Memory B cell (primary cell): ENCODE results near the gene ADAP1.
A peak's percentile ranks its signal among the peaks of the same experiment; 100 is the strongest.

Experiments used
- ATAC-seq: fragments of 150-1000 bp; cut with Tn5 transposase; 2 replicates; pipeline ENCODE4 v1.10.0; 2021; ENCODE audit warnings: low read depth, mild to moderate bottlenecking, moderate library complexity
- DNase-seq, 2 donors: peaks; one replicate each; pipeline ENCODE4 v3.0.0; 2022; ENCODE audit warnings: low spot score in 2 of 2
- H3K27ac Mint-ChIP-seq: one replicate; pipeline ENCODE4 v1.8.0; 2022; ENCODE audit warnings: mild to moderate bottlenecking, moderate library complexity, mixed read lengths
- H3K27me3 Mint-ChIP-seq: one replicate; pipeline ENCODE4 v1.8.0; 2022; ENCODE audit warnings: mixed read lengths
- H3K36me3 Mint-ChIP-seq: one replicate; pipeline ENCODE4 v1.8.0; 2022; ENCODE audit warnings: mild to moderate bottlenecking, mixed read lengths
- H3K4me1 Mint-ChIP-seq: one replicate; pipeline ENCODE4 v1.8.0; 2022; ENCODE audit warnings: mixed read lengths
- H3K4me3 Mint-ChIP-seq: one replicate; pipeline ENCODE4 v1.8.0; 2022; ENCODE audit warnings: mild to moderate bottlenecking, moderate library complexity, mixed read lengths
- H3K9me3 Mint-ChIP-seq: one replicate; pipeline ENCODE4 v1.8.0; 2022; ENCODE audit warnings: mixed read lengths

Gene ADAP1

DNA sequence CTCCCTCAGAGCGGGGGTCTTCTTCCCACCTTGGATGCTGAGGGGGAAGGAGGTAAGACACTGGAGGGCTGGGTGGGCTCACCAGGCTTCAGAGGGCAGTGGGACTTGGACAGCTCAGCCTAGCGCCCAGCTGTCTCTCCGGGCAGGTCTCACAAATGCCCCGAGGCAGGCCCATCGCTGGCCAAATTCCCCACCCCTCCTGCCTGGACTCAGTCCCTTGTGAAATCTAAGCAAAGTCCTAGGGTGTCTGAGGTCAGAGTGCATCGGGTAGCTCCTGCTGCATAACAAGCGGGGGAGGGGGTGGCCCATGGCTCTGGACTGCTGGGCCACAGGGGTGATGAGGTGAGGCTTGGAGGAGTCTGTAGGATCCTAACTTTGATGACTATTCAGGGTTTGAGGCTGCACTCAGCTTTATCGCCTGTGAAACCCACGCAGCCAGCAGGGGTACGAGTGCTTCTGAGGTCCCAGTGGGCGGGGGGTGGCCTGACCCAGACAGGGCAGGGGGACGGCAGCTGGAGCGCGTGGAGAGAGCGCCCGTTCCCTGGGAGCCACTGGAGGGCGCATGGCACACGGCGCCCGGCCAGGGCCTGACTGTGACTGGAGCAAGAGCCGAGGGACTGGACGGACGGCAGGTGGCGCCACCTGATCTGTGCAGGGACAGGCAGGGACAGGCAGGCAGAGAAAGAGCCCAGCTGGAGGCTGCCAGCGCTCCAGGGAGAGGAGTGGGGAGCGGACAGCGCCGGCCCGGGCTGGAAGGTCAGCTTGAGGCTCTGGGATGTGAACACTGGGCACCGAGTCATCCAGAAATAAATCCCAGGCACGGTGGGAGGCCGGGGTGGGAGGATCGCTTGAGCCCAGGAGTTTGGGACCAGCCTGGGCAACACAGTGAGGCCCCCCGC is 38.5 kb upstream of the ADAP1 start:
- peak; percentile 91 to 94 for DNase-seq
- H3K27ac Mint-ChIP-seq, result peak overlapping the region; percentile 62
- ATAC-seq, result peak; percentile 96
- H3K9me3 Mint-ChIP-seq, result no peaks in the 10 kb centered on the region
- peaks cover 4% of the 10 kb centered on the region for H3K27me3 Mint-ChIP-seq
- H3K4me3 Mint-ChIP-seq, result no peak overlapping the region
- H3K36me3 Mint-ChIP-seq, result peaks cover 3% of the 10 kb centered on the region
- H3K4me1 Mint-ChIP-seq, result peaks cover 8% of the 10 kb centered on the region

DNA sequence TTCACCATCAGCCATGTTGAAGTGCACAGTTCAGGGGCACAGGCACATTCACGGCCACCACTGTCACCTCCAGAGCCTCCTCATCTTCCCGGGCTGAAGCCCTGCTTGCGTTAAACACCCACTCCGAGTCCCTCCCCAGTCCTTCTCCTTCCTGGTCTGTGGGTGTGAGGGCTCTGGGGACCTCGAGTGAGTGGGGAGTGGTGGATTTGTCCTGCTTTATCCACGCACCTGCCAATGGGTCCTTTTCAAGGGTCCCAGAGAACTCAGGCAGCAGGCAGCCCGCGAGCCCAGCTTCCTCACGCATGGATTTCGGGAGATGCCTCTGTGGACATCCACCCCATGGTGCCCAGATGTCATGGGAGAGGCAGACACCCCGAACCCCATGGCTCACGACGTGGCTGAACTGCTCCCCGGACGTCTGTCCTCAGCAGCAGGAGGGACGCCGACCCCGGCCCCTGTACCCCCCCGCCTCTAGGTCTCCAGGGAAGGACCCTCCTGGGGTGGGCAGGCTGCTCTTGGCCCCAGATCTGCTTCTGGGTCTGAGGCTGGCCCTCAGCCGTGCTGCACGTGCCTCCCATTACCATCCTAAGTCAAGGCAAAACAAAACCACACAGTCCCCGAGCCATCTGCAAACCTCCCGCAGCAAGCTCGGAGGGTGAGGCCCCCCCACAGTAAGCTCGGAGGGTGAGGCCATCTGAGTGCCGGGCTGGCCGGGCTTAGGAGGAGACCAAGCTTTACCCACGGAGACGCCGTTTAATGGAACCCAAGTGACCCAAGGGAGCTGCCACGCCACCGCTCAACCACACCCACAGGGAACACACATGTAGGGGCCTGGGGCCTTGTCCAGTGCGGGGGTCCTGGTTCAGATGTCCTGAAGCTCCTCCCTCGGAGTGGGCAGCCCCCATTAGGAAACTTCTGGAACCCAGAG is 37.5 kb upstream of the ADAP1 start:
- Mint-ChIP-seq H3K27ac (no peak overlapping the region), H3K4me3 (no peak overlapping the region), H3K27me3 (peaks cover 4% of the 10 kb centered on the region), H3K9me3 (no peaks in the 10 kb centered on the region), H3K36me3 (no peaks in the 10 kb centered on the region), H3K4me1 (peaks cover 8% of the 10 kb centered on the region)
- ATAC-seq, result no peak
- DNase-seq, result no peak

DNA sequence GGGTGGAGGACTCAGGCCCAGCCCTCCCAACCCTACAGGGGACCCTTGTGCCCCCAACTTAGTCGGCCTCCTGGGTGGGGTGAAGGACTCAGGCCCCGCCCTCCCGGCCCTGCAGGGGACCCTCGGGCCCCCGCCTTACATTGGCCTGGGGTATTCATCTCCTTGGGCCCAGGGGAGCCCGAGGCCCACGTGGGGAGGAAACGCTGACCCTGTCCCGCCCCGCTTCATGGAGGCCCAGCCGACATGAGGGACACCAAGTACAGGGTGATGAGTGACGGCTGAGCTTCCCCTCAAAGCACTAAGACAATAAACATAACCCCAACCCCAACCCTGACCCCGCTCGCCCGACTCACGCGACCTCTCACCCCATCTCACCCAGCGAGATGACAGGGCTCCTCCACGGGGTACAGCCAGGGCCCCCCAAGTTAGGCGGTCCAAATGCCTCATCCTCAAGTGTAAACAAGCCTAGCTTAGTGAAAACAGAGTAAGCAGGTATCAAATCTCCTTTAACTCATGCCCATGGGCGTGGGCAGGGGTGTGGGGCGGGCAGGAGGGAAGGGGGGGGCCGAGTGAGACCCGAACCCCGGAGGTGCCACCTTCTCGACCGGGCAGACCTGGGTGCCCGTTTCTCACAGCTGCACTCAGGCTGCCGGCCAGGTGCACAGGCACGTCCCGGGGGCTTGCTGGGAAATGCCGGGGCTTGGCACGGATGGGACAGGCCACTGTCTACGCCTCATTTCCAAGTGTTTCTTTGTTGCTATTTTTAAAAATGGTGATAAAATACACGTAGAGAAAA is 36.7 kb upstream of the ADAP1 start:
- Mint-ChIP-seq H3K36me3 (no peaks in the 10 kb centered on the region), H3K27me3 (peaks cover 7% of the 10 kb centered on the region), H3K4me3 (no peak overlapping the region), H3K4me1 (peaks cover 8% of the 10 kb centered on the region), H3K9me3 (no peaks in the 10 kb centered on the region), H3K27ac (no peak overlapping the region)
- no peak for ATAC-seq
- no peak for DNase-seq

DNA sequence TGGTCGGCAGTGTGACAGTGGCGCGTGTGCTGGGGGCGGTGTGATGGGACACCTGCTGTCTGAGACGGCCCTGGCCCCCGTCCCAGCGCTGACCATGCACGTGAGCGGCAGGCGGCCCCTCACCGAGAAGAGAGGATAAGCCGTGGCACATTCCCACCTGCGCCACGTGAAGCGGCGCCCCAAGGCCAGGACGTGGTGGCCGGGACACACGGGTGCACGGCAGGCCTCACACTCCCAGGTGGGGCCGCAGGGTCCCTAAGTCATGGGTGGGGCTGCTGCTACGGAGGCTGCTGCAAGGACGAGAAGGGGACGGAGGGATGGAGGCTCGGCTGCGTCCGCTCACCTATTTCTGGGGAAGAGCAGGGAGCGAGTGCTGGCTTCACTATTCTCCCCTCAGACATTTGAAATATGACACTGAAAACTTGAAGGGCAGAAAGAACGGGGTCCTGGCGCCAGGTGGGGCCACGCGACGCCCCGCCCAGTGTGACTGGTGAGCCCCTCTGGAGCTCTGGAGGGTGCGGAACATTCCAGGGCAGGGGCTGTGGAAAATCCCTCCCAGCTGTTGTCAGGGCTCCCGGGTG is 36.0 kb upstream of the ADAP1 start:
- Mint-ChIP-seq H3K36me3 (no peaks in the 10 kb centered on the region), H3K4me3 (no peak overlapping the region), H3K27me3 (peaks cover 10% of the 10 kb centered on the region), H3K4me1 (peaks cover 8% of the 10 kb centered on the region), H3K27ac (no peak overlapping the region), H3K9me3 (no peaks in the 10 kb centered on the region)
- ATAC-seq, result no peak
- no peak for DNase-seq

DNA sequence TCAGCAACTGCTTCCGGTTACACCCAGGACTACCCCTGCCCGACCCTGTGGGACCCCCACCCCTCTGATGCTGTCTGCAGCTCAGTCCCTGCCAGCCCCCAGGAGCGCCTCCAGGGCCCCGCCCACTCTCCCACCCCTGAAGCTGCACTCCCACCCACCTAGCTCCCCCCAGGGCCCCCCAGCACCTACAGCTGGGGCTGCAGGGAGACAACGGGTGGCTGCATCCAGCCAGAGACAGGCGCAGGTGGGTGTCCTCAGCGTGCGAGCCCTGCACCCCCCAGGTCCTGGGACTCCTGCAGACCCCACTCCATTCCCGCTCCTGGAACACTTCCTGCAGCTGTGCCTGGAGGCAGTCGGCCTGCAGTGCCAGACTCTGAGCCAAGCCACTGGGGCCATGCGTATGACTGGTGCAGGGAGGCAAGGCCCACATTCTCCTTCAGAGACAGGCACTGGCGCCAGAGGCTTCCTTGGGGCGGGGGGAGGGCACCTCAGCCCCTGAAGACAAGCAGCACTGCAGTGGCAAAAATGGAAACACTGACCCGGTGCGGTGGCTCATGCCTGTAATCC is 34.6 kb upstream of the ADAP1 start:
- H3K27me3 Mint-ChIP-seq, result peaks cover 12% of the 10 kb centered on the region
- peaks cover 5% of the 10 kb centered on the region for H3K4me1 Mint-ChIP-seq
- no peak for ATAC-seq
- no peak overlapping the region for H3K4me3 Mint-ChIP-seq
- H3K27ac Mint-ChIP-seq, result no peak overlapping the region
- H3K9me3 Mint-ChIP-seq, result no peaks in the 10 kb centered on the region
- no peak for DNase-seq
- no peaks in the 10 kb centered on the region for H3K36me3 Mint-ChIP-seq

DNA sequence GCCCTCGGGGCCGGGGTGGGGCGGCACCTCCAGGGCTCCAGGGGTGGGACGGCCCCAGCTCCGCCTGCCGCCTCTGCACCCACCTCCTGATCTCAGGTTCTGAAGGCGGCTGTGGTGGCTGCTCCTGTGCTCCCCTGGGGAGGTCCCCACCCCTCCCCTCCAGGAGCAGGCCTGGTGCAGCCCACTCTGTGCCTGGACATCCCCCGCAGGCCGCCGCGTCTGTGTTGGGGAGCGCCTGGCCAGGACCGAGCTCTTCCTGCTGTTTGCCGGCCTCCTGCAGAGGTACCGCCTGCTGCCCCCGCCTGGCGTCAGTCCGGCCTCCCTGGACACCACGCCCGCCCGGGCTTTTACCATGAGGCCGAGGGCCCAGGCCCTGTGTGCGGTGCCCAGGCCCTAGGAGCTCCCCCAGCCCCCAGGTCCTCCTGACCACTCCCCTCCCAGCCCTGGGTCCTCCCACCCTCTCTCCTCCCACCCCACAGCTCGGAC is 34.0 kb upstream of the ADAP1 start:
- Mint-ChIP-seq H3K27me3 (peaks cover 12% of the 10 kb centered on the region), H3K27ac (no peak overlapping the region), H3K9me3 (no peaks in the 10 kb centered on the region), H3K4me3 (no peak overlapping the region), H3K4me1 (peaks cover 5% of the 10 kb centered on the region), H3K36me3 (no peaks in the 10 kb centered on the region)
- DNase-seq, result no peak
- no peak for ATAC-seq

GRCh38 chr7:987909-988308 is 33.4 kb upstream of the ADAP1 start:
- DNase-seq (no peak), ATAC-seq (no peak)
- no peak overlapping the region for H3K4me3 Mint-ChIP-seq
- H3K27ac Mint-ChIP-seq, result no peak overlapping the region
- peaks cover 12% of the 10 kb centered on the region for H3K27me3 Mint-ChIP-seq
- no peaks in the 10 kb centered on the region for H3K36me3 Mint-ChIP-seq
- H3K9me3 Mint-ChIP-seq, result no peaks in the 10 kb centered on the region
- H3K4me1 Mint-ChIP-seq, result peaks cover under 1% of the 10 kb centered on the region

DNA sequence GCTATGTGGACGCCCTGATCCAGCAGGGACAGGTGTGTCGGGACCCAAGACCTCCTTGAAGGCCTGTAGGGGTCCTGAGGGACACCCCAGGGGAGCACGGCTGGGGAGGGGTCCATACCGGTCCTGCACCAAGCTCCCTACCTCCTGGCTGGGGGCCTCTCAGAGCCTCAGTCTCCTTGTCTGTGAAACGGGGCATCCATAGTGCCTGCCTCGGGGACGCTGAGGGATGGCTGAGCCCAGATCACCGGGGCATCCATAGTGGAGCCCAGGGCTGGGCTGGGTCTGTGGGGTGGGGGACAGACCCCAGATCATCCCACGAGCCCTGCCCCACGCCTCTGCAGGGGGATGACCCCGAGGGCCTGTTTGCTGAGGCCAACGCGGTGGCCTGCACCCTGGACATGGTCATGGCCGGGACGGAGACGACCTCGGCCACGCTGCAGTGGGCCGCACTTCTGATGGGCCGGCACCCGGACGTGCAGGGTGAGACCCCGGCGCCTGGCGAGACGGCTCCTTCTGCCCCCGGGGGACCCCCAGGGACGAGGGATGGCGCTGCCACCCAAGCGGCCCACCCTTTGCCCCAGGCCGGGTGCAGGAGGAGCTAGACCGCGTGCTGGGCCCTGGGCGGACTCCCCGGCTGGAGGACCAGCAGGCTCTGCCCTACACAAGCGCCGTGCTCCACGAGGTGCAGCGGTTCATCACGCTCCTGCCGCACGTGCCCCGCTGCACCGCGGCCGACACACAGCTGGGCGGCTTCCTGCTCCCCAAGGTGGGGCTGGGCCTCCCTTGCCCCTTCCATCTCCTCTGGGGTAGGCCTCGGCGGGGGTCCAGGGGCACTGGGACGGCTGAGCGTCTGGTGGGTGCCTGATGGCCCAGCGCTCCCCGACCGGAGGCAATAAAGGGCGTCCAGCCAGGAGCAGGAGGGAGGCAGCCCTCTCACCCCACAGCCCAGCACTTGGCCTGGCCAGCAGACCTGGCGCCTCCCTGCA is 32.6 kb upstream of the ADAP1 start:
- H3K27me3 Mint-ChIP-seq, result peaks cover 12% of the 10 kb centered on the region

DNA sequence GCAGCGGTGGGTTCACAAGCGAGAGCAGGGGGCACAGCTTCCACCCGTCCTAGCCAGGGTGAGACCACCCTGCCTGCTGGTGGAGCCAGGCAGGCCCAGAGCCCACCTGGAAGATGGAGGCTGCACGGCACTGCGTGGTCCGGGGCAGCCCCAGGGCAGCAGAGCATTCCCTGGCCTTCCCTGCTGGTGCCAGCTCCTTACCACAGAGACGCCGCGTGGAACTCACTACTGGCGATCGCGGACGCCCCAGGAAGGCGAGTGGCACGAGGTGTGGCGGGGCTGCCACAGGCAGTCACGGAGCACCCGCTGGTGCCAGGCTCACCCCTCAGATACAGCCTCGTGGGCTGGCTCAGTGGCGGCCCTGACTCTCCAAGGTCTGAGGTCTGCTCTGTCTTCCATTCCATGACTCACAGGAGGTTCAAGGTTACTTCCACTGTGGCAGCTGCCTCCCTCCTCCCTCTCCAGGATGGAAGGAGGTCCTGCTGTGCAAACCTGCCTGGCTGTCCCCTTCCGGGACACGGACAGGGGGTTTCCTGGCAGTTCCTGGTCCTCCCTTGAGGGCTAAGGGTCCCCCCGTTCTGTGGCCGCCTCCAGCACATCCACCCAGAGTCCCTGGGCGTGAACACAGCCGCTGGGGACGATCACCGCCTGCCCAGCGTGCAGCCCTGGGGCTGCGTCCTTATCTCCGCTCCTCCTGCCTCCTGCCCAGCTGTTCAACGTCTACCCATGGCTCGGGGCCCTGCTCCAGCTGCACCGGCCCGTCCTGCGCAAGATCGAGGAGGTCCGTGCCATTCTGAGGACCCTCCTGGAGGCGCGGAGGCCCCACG is 31.6 kb upstream of the ADAP1 start:
- Mint-ChIP-seq H3K36me3 (no peaks in the 10 kb centered on the region), H3K4me1 (no peaks in the 10 kb centered on the region), H3K4me3 (no peak overlapping the region), H3K9me3 (no peaks in the 10 kb centered on the region), H3K27ac (no peak overlapping the region), H3K27me3 (peaks cover 12% of the 10 kb centered on the region)
- no peak for ATAC-seq
- no peak for DNase-seq

More for the DNA sequence above, 32.6 kb upstream of the ADAP1 start:
- DNase-seq, result no peak
- Mint-ChIP-seq H3K27ac (no peak overlapping the region), H3K4me3 (no peak overlapping the region), H3K4me1 (no peaks in the 10 kb centered on the region), H3K9me3 (no peaks in the 10 kb centered on the region), H3K36me3 (no peaks in the 10 kb centered on the region)
- no peak for ATAC-seq

DNA sequence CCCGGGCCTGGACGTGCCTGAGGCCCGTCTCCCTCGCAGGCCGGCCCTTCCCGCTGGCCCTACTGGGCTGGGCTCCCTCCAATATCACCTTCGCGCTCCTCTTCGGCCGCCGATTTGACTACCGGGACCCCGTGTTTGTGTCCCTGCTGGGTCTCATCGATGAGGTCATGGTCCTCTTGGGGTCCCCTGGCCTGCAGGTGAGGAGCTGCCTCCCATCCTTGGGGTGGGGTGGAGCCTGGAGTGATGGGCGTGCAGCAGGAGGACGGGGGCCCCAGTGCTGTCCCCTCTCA is 30.6 kb upstream of the ADAP1 start:
- Mint-ChIP-seq H3K4me1 (peaks cover 3% of the 10 kb centered on the region), H3K27me3 (peaks cover 12% of the 10 kb centered on the region), H3K27ac (no peak overlapping the region), H3K36me3 (no peaks in the 10 kb centered on the region), H3K9me3 (no peaks in the 10 kb centered on the region), H3K4me3 (no peak overlapping the region)
- ATAC-seq (no peak), DNase-seq (no peak)

DNA sequence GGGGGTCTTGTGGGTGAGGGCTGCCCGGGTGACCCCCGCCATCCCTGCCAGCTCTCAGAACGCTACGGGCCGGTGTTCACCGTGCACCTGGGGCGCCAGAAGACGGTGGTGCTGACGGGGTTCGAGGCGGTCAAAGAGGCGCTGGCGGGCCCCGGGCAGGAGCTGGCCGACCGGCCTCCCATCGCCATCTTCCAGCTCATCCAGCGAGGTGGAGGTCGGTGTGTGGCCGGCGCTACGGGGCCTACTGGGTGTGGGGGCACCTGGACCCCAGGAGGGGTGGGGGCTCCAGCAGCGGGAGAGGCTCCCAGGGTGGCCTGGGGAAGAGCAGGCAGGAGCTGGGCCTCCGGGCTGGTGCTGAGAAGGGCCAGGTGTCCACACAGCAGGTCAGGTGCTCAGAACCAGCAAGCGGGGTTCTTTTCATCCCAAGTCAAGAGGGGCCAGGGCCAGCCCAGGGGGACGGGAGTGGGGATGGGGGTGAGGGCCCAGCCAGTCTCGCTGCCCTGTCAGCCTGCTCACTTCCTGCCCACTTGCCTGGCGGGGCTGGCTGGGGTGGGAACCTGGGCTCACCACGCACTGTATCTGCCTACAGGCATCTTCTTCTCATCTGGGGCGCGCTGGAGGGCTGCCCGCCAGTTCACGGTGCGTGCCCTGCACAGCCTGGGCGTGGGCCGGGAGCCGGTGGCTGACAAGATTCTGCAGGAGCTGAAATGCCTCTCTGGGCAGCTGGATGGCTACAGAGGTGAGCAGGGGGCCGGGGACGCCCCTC is 30.1 kb upstream of the ADAP1 start:
- Mint-ChIP-seq H3K4me1 (peaks cover 3% of the 10 kb centered on the region), H3K27me3 (peaks cover 10% of the 10 kb centered on the region), H3K36me3 (no peaks in the 10 kb centered on the region), H3K9me3 (no peaks in the 10 kb centered on the region), H3K4me3 (no peak overlapping the region), H3K27ac (no peak overlapping the region)
- no peak for DNase-seq
- no peak for ATAC-seq
